T-helper 17 cell (primary cell): ENCODE results near the gene PCGF3. TPM values are rescaled to one million over a fixed set of nuclear protein-coding genes. Genes with fewer than 3 reads are reported as not detected.

Source experiments
- ATAC-seq: fragments of 150-1000 bp; cut with Tn5 transposase; 2 replicates; pipeline ENCODE4 v1.10.0; 2021; ENCODE audit warnings: mild to moderate bottlenecking, moderate library complexity
- DNase-seq, 3 donors: peaks; one replicate each; pipeline versions ENCODE4 v3.0.0 to v3.0.0-alpha.2; 2020 to 2021
- H3K9me3 ChIP-seq: one replicate; pipeline ENCODE4 v1.7.0; 2013; ENCODE audit warnings: low read length, mild to moderate bottlenecking; ENCODE audit not compliant: control insufficient read depth, poor library complexity, severe bottlenecking
- H3K27ac Mint-ChIP-seq: one replicate; pipeline ENCODE4 v1.8.0; 2022; ENCODE audit warnings: mild to moderate bottlenecking, moderate library complexity, mixed read lengths
- H3K27me3 Mint-ChIP-seq: one replicate; pipeline ENCODE4 v1.8.0; 2022; ENCODE audit warnings: mixed read lengths
- H3K36me3 Mint-ChIP-seq: one replicate; pipeline ENCODE4 v1.8.0; 2022; ENCODE audit warnings: low read depth, mixed read lengths
- H3K4me1 Mint-ChIP-seq: one replicate; pipeline ENCODE4 v1.8.0; 2022; ENCODE audit warnings: mild to moderate bottlenecking, mixed read lengths
- H3K4me3 Mint-ChIP-seq: one replicate; pipeline ENCODE4 v1.8.0; 2022; ENCODE audit warnings: mild to moderate bottlenecking, moderate library complexity, mixed read lengths
- total RNA-seq, 4 donors: library from RNA in 2 of 4; stranded (reverse) in 2 of 4; gene quantifications; one replicate each; pipeline ENCODE4 v1.2.3 and lab custom pipeline; 2022 to 2026

Gene PCGF3
- total RNA-seq, 2 donors from 2014 or later, result 31.3 to 38.0 TPM

DNA sequence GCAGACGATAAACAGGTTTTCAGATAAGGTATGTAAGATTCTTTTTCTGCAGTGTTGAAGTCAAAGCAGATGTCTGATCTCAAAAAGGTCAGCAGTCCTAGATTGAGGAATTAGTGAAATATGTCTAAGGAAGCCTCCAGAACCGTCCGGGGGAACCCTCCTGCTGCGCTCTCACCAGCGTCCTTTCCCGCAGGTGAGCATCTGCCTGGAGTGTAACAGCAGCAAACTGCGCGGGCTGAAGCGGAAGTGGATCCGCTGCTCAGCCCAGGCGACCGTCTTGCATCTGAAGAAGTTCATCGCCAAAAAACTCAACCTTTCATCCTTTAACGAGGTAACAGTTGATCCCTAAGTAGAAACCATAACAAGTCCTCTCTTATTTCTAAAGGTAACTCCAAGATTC, 55.5 kb downstream of the PCGF3 start:
- no peaks in the 10 kb centered on the region for H3K27me3 Mint-ChIP-seq
- H3K4me3 Mint-ChIP-seq, result peak overlapping the region; percentile 28
- peak overlapping the region; percentile 86 for H3K27ac Mint-ChIP-seq
- H3K9me3 ChIP-seq, result no peaks in the 10 kb centered on the region
- H3K36me3 Mint-ChIP-seq, result peaks cover 4% of the 10 kb centered on the region
- peaks cover 32% of the 10 kb centered on the region for H3K4me1 Mint-ChIP-seq
- ATAC-seq (no peak), DNase-seq (no peak)

DNA sequence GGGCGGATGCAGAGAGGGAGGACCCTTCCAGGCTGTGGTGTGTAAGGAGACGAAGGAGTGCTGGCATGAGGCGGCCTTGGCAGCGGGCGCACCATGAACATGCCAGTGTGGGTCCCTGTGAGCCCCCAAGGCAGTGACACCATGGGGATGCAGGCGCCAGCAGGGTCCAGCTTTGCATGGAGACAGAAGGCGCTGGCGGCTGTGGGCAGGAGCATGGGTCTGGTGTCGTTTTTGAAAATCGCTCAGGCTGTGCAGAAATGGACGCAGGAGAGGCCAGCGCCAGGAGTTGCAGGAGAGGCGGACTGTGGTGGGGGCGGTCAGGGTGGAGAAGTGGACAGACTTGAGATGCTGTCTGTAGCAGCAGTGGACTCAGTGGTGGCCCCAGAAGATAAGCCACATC, 56.1 kb downstream of the PCGF3 start:
- H3K4me1 Mint-ChIP-seq, result peaks cover 35% of the 10 kb centered on the region
- no peaks in the 10 kb centered on the region for H3K27me3 Mint-ChIP-seq
- H3K4me3 Mint-ChIP-seq, result no peak overlapping the region
- H3K9me3 ChIP-seq, result no peaks in the 10 kb centered on the region
- peaks cover 4% of the 10 kb centered on the region for H3K36me3 Mint-ChIP-seq
- ATAC-seq (no peak), DNase-seq (no peak)
- H3K27ac Mint-ChIP-seq, result peak overlapping the region; percentile 86

DNA sequence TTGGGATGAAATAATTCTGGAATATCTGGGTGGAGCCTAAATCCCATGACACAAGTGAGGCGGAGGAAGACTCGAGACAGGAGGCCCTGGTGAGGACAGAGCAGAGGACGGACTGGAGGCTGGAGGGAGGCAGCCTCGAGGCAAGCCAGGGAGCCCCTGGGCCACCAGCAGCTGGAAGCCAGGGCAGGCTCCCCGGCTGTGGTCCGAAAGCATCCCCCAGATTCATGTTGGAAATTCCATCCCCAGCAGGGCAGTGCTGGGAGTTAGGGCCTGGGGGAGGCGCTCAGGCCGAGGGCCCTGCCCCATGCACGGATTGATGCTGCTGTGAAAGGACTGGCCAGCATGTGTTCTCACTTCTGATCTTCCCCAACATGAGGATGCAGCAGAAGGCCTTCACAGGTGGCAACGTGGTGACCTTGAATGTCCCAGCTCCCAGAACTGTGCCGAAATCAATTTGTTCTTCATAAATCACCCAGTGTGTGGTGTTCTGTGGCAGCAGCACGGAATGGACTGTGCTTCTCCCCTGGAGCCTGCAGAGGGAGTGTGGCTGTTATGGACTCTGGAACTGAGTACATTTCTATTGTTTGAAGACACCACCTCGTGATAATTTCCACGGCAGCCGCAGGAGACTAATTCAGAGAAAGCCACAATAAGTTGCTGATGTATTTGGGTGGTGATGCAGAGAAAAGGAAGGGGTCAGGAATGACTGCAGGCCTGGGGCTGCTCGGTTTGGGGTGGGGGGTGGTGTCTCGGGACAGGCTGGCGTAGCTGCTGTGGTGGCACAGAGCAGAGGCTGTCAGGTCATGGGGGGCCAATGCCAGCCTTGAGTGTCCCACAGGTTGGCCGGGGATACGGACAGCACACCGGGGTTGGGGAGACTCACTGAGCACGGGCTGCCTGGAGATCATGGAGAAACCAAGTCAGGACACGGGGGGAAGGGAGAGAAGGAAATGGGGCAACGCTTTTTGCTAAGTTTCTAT, 56.9 kb downstream of the PCGF3 start:
- no peaks in the 10 kb centered on the region for H3K9me3 ChIP-seq
- H3K36me3 Mint-ChIP-seq, result peaks cover 4% of the 10 kb centered on the region
- H3K27me3 Mint-ChIP-seq, result no peaks in the 10 kb centered on the region
- ATAC-seq (peak; percentile 45), DNase-seq (no peak)
- H3K27ac Mint-ChIP-seq, result peak overlapping the region; percentile 86
- H3K4me3 Mint-ChIP-seq, result peak overlapping the region; percentile 41
- H3K4me1 Mint-ChIP-seq, result peaks cover 35% of the 10 kb centered on the region

DNA sequence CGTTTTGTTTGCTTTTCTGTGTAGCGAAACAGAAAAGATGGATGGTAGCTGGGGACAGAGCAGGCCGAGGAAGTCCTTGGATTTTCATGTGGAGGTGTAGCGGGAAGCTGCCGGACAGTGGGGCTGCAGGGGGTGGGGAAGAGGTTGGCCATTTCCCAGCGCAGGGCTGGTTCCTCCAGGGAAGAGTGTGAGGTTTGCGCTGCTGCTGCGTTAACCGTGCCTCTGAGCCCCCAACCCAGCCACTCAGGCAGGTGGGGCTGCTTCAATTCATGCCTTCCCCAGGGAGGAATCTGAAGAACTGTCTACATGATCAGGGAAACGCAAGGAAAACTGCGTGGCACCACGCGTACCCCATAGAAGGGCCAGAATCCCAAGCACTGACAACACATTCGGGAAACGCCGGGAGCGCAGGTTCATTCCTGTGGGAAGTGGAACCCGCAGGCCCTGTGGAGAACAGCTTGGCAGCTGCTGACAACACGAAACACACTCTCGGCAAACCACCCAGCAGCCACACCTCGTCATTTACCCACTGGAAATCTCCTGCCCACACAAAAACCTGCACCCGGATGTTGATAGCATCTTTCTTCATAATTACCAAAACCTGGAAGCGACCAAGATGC, 57.7 kb downstream of the PCGF3 start:
- DNase-seq (no peak), ATAC-seq (peak; percentile 20)
- peaks cover 4% of the 10 kb centered on the region for H3K36me3 Mint-ChIP-seq
- H3K27ac Mint-ChIP-seq, result peak overlapping the region; percentile 86
- H3K9me3 ChIP-seq, result no peaks in the 10 kb centered on the region
- H3K4me3 Mint-ChIP-seq, result peak overlapping the region; percentile 41
- peaks cover 35% of the 10 kb centered on the region for H3K4me1 Mint-ChIP-seq
- H3K27me3 Mint-ChIP-seq, result no peaks in the 10 kb centered on the region

DNA sequence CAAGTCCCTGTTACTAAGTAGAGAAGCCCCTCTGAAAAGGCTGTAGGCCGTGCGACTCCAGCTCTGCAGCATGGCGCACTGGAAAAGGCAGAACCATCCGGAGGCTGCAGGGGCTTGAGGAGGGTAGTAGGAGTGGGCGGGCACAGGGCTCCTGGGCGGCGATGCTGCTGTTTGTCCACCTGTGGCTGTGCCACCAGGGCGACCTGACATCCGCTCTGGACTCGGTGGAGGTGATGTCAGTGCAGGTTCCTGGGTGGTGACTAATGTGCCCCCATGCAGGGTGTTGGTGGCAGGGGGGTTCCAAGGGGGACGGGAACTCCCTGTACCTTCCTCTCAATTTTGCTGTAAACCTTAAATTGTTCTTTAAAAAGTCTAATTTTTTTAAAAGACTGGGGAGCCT, 58.3 kb downstream of the PCGF3 start:
- H3K9me3 ChIP-seq, result no peaks in the 10 kb centered on the region
- Mint-ChIP-seq H3K36me3 (peaks cover 4% of the 10 kb centered on the region), H3K4me3 (peak overlapping the region; percentile 57), H3K27ac (peak overlapping the region; percentile 86), H3K27me3 (no peaks in the 10 kb centered on the region), H3K4me1 (peaks cover 35% of the 10 kb centered on the region)
- ATAC-seq, result peak; percentile 73
- no peak for DNase-seq

DNA sequence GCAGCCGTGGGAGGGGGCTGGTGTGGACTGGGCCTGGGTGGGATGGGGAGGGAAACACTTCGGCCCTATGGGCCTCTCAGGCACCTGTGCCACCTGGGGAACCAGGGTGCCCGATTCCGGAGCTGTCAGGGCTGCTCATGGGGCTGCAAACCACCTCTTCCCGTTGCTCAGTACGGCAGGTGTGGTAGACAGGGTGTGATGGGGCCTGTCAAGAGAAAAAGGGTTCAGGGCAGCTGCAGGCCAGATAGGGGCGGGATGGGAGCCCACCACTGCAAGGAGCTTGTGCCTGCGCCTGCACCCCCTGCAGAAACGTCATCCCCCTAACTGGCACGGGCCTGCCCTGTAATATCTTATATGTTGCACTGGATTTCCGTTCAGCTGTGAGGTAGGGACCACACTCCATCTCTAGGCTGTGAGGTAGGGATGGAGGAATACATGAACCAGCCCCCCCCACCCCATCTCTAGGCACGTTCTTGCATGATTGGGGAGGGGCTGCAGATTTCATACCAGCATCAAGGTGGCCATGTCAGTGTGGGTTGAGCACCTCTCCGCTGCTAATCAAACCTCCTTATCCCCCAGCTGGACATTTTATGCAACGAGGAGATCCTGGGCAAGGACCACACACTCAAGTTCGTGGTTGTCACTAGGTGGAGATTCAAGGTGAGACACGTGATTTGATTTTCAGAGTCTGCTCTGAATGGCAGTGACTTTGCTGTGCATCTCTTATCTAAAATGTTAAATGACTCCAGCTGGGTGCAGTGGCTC, 59.0 kb downstream of the PCGF3 start:
- H3K4me3 Mint-ChIP-seq, result no peak overlapping the region
- no peak for DNase-seq
- no peaks in the 10 kb centered on the region for H3K27me3 Mint-ChIP-seq
- ATAC-seq, result peak; percentile 39
- peaks cover 4% of the 10 kb centered on the region for H3K36me3 Mint-ChIP-seq
- H3K27ac Mint-ChIP-seq, result peak overlapping the region; percentile 86
- no peaks in the 10 kb centered on the region for H3K9me3 ChIP-seq
- H3K4me1 Mint-ChIP-seq, result peaks cover 35% of the 10 kb centered on the region

DNA sequence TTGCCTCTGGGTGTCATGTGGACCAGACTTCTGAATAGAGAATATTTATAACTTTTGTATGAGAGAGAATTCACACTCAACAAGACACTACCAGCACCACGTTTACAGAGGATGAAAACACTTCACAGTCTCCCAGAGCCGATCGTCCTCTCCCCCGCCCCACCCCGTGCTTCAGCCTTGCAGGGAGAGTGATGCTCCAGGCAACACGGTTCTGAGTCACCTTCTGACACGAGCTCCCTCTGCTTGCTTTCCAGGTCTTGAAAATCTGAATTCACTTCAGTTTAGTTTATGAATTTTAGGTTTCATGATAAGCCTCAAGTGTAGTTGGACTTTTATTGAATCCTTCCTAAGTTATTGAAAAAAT, 60.5 kb downstream of the PCGF3 start:
- Mint-ChIP-seq H3K36me3 (no peaks in the 10 kb centered on the region), H3K27ac (peak overlapping the region; percentile 60), H3K4me3 (no peak overlapping the region), H3K27me3 (no peaks in the 10 kb centered on the region), H3K4me1 (peaks cover 25% of the 10 kb centered on the region)
- DNase-seq (no peak), ATAC-seq (no peak)
- no peaks in the 10 kb centered on the region for H3K9me3 ChIP-seq

DNA sequence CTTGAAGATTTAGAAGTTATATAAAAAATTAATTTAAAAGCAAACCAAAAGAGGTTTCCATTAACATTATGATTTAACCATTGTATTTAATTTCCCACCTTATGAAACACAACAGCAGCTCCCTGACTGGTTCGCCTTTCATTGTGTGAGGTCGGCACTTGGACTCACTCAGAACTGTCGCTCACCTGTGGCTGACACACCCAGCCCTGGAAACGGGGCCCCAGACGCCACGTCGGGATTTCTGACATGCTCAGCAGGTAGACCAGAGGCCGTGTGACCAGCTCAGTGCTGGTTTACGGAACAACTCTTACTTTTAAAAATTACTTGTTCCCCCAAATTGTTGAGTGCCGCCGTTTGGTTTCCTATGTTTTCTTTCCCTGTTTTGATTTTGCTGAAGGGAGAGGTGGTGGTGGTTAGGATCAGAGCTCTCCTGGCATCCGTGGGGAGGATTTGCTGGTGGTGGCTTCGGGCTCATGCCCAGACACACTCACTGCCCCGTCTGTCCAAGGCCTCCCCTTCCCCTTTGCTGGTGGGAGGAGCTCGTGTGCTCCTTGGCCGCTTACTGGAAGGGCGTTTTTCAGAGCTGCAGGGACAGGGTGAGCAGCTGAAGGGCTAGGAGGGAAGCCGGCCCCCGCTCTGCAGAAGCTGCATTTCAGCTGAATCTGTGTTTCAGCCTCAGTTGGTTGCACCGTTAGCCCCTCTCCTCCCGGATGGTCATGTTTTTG, 61.1 kb downstream of the PCGF3 start:
- no peaks in the 10 kb centered on the region for H3K9me3 ChIP-seq
- ATAC-seq (no peak), DNase-seq (no peak)
- Mint-ChIP-seq H3K4me1 (peaks cover 21% of the 10 kb centered on the region), H3K4me3 (no peak overlapping the region), H3K27me3 (no peaks in the 10 kb centered on the region), H3K27ac (peak overlapping the region; percentile 60), H3K36me3 (no peaks in the 10 kb centered on the region)

DNA sequence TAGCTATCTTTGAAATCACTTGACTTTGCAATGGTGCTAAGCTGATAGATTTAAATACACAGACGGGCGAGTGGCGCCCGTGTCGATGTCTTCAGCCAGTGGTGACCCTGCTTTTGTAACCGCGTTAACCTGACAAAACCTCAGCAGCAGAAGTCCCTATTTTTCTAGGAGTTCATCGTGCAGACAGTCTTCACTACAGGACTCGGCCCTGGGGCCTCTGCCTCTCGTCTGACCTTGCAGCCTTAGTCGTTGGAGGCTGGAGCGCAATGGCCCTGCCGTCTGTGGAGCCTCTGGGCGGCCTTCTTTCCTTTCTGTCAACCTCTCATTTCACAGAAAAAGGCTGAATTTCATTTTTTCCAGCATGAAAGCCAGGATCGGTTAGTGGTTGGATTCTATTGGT, 62.4 kb downstream of the PCGF3 start:
- Mint-ChIP-seq H3K4me3 (no peak overlapping the region), H3K4me1 (peaks cover 15% of the 10 kb centered on the region), H3K36me3 (no peaks in the 10 kb centered on the region), H3K27me3 (no peaks in the 10 kb centered on the region), H3K27ac (peak overlapping the region; percentile 53)
- H3K9me3 ChIP-seq, result no peaks in the 10 kb centered on the region
- no peak for DNase-seq
- ATAC-seq, result no peak

DNA sequence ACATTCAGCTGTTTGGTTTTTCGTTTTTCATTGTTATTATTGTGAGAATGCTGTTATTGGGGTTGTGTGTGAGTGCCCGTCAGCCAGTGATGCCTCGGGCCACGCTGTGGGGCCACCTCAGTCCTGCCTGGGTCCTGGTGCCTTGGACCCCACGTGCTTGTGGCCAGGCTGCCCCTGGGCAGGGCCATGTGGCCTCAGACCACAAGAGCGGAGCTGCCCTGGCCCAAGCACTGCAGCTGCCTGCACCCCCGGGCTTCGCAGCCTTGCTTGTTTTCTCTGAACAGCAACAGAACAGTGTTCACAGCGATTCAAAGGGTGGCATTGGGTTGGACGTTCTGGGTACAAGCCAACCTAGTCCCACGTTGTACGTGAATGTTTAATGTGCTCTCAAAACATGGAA, 63.4 kb downstream of the PCGF3 start:
- H3K27ac Mint-ChIP-seq, result no peak overlapping the region
- no peak overlapping the region for H3K4me3 Mint-ChIP-seq
- DNase-seq, result no peak
- H3K9me3 ChIP-seq, result no peaks in the 10 kb centered on the region
- ATAC-seq, result no peak
- no peaks in the 10 kb centered on the region for H3K27me3 Mint-ChIP-seq
- no peaks in the 10 kb centered on the region for H3K36me3 Mint-ChIP-seq
- H3K4me1 Mint-ChIP-seq, result peaks cover 9% of the 10 kb centered on the region

DNA sequence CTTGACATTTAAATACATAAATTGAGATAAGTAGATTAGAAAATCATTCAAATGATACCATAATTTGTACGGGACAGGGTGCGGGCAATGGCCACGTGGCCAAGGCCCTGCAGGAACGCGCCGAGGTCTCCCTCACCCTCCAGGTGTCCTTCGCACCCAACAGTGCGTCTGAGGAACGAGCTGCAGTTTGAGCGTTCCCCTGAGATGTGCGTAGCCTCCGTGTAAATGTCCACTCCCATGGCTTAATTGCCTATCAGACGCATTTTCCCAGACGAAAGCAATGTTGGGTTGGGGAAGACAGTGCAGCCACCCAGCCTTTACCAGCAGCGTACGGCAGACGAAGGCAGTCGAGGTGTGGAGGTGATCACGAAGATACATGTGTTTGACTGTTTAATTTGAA, 63.9 kb downstream of the PCGF3 start:
- no peak overlapping the region for H3K27ac Mint-ChIP-seq
- H3K4me3 Mint-ChIP-seq, result no peak overlapping the region
- no peak for DNase-seq
- H3K9me3 ChIP-seq, result no peaks in the 10 kb centered on the region
- H3K36me3 Mint-ChIP-seq, result no peaks in the 10 kb centered on the region
- H3K4me1 Mint-ChIP-seq, result peaks cover 8% of the 10 kb centered on the region
- ATAC-seq, result no peak
- no peaks in the 10 kb centered on the region for H3K27me3 Mint-ChIP-seq

DNA sequence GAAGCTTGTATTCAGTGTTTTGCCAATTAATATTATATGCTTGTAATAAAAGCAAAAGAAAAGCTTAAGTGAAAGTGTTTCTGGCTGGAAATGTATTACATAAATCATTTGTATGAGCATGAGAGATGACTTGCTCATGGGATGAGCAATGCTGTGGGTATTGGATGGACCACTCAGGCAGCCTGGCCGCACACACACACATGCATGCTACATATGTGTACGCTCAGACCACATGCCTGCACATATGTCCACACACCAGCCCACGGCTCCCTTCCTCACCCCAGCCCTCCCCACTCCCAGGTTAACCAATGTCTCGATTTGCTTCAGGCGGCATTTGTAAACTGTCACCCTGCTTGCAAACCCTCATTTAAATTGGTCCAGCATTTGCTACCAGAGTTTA, 64.4 kb downstream of the PCGF3 start:
- no peaks in the 10 kb centered on the region for H3K36me3 Mint-ChIP-seq
- ATAC-seq (no peak), DNase-seq (no peak)
- H3K27me3 Mint-ChIP-seq, result no peaks in the 10 kb centered on the region
- H3K4me3 Mint-ChIP-seq, result no peak overlapping the region
- H3K9me3 ChIP-seq, result no peaks in the 10 kb centered on the region
- H3K27ac Mint-ChIP-seq, result no peak overlapping the region
- peaks cover 13% of the 10 kb centered on the region for H3K4me1 Mint-ChIP-seq

DNA sequence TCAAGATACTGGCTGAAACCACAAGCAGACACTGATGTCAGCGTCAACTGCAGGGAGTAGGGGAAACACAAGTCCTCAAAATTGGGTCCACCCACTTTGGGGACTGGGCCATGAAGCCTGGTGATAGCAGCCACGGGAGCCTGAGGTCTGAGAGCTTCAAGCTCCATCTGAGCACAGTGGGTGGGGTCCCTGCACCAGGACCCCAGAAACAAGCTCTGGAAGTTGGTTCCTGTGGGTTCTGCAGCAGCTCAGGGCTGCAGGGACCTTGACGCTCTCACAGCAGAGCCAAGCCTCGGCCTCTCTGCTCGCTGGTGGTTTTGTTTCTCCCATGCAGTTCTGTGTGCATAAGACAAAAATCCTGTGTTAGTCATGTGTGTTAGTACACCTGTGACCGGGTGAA, 65.8 kb downstream of the PCGF3 start:
- no peaks in the 10 kb centered on the region for H3K27me3 Mint-ChIP-seq
- no peak for ATAC-seq
- DNase-seq, result no peak
- H3K4me3 Mint-ChIP-seq, result no peak overlapping the region
- H3K4me1 Mint-ChIP-seq, result peaks cover 17% of the 10 kb centered on the region
- no peak overlapping the region for H3K27ac Mint-ChIP-seq
- no peaks in the 10 kb centered on the region for H3K9me3 ChIP-seq
- H3K36me3 Mint-ChIP-seq, result peaks cover 2% of the 10 kb centered on the region
